Vagina (tissue), 2 donors: ENCODE results near the gene BICD2.
"Not testable (repeated sequence)": the region's sequence is repeated elsewhere in the genome, so short reads cannot be mapped to it uniquely, and the experiment has no call there.

ENCODE experiments used
- POLR2A ChIP-seq, 2 donors: fragments of 450-650 bp; IDR thresholded peaks; one replicate each; pipeline ENCODE4 v1.6.1; 2017; ENCODE audit warnings: antibody characterized with exemption in 2 of 2, mild to moderate bottlenecking in 2 of 2, moderate library complexity in 2 of 2
- POLR2AphosphoS5 ChIP-seq, 2 donors: sonication (generic); formaldehyde crosslinking; IDR thresholded peaks; one replicate each; pipeline ENCODE4 v1.9.0; 2017; ENCODE audit warnings: antibody characterized with exemption in 2 of 2, mild to moderate bottlenecking in 2 of 2, low read depth in 1 of 2; ENCODE audit not compliant: insufficient read depth in 1 of 2
- TF ChIP-seq, protein P1 (sequence below), 3 experiments: fragments of 450-650 bp in 2 of 3; fragments of 200-600 bp in 1 of 3; sonication (generic) in 1 of 3; IDR thresholded peaks; one replicate each; pipeline ENCODE4 v1.5.1; 2017 to 2019; ENCODE audit warnings: antibody characterized with exemption in 3 of 3, mild to moderate bottlenecking in 2 of 3, moderate library complexity in 2 of 3

DNA sequence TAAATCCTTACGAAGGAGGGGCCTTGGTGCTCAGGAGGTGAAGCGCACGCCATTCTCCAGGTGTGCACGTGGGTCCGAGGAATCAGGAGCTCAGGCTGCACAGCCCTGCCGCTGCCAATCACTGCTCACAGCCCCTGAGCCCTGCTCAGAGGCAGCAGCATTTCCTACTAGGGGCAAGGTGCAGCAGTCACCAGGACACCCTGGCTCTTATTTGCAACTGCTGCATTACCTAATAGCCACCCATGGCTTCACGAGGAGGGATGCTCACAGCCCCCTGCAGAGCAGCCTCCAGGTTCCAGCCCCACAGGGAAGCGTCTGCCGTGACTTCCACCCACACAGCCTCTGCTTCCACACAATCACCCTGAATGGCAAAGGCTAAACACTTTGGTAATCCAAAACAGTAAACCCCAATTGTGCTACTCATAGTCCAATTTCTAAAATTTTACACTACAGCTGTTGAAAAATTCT is 31.7 kb upstream of the BICD2 start:
- TF ChIP-seq, protein P1, sequence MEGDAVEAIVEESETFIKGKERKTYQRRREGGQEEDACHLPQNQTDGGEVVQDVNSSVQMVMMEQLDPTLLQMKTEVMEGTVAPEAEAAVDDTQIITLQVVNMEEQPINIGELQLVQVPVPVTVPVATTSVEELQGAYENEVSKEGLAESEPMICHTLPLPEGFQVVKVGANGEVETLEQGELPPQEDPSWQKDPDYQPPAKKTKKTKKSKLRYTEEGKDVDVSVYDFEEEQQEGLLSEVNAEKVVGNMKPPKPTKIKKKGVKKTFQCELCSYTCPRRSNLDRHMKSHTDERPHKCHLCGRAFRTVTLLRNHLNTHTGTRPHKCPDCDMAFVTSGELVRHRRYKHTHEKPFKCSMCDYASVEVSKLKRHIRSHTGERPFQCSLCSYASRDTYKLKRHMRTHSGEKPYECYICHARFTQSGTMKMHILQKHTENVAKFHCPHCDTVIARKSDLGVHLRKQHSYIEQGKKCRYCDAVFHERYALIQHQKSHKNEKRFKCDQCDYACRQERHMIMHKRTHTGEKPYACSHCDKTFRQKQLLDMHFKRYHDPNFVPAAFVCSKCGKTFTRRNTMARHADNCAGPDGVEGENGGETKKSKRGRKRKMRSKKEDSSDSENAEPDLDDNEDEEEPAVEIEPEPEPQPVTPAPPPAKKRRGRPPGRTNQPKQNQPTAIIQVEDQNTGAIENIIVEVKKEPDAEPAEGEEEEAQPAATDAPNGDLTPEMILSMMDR (IDR thresholded peaks at IDR 0.05), result not testable (repeated sequence)
- not testable (repeated sequence) for TF ChIP-seq POLR2AphosphoS5 (IDR thresholded peaks at IDR 0.05; ENCODE audit: insufficient read depth in 1 of 2, low read depth in 1 of 2); POLR2A (IDR thresholded peaks at IDR 0.05)
